IMR-90 (cell line): ENCODE results near the gene CTIF. TPM values are rescaled to one million over a fixed set of nuclear protein-coding genes. Genes with fewer than 3 reads are reported as not detected.

Experiments
- ATAC-seq: fragments of 200-7000 bp; cut with Tn5 transposase; 2 replicates; pipeline ENCODE4 v1.9.1; 2020; ENCODE audit warnings: low read depth, mild to moderate bottlenecking, moderate library complexity
- BruUV-seq: library from RNA; stranded (reverse); fragments of 400-500 nt; replicated peaks from 2 replicates; lab custom pipeline; 2021; lab: Mats Ljungman, UMichigan
- CTCF ChIA-PET: fragments of 300-600 bp; formaldehyde crosslinking; extraction: SDS; loops from one replicate; lab custom pipeline; 2021; ENCODE audit warnings: antibody characterized with exemption; lab: Yijun Ruan, JAX
- POLR2A ChIA-PET: fragments of 300-600 bp; sonication (Branson Sonifier 250); formaldehyde crosslinking; loops from one replicate; lab custom pipeline; 2022; ENCODE audit warnings: antibody characterized with exemption; ENCODE audit not compliant: unreplicated experiment; lab: Charles Lee
- DNase-seq: peaks from one replicate; pipeline ENCODE4 v3.0.0; 2013
- H2AFZ ChIP-seq: replicated peaks from 2 replicates; pipeline ENCODE3; 2013; ENCODE audit warnings: low read length, mild to moderate bottlenecking; ENCODE audit not compliant: poor library complexity
- H2AK5ac ChIP-seq: 2 replicates; pipeline ENCODE4 v1.6.1; 2013; ENCODE audit warnings: low read depth, low read length, inconsistent platforms
- H2AK9ac ChIP-seq: replicated peaks from 2 replicates; pipeline ENCODE3; 2013; ENCODE audit warnings: mild to moderate bottlenecking, low read depth, low read length, moderate library complexity; ENCODE audit not compliant: poor library complexity
- H2BK120ac ChIP-seq: 2 replicates; pipeline ENCODE4 v1.6.1; 2013; ENCODE audit warnings: low read depth, low read length, inconsistent platforms
- H2BK15ac ChIP-seq: 3 replicates; pipeline ENCODE4 v1.6.1; 2013; ENCODE audit warnings: low read depth, low read length, inconsistent platforms
- H2BK20ac ChIP-seq: 2 replicates; pipeline ENCODE4 v1.6.1; 2013; ENCODE audit warnings: low read depth, mild to moderate bottlenecking, inconsistent platforms, low read length, moderate library complexity
- H2BK5ac ChIP-seq: 2 replicates; pipeline ENCODE4 v1.6.1; 2013; ENCODE audit warnings: mild to moderate bottlenecking, low read depth, low read length, inconsistent platforms; ENCODE audit not compliant: poor library complexity, severe bottlenecking
- H3K14ac ChIP-seq: replicated peaks from 2 replicates; pipeline ENCODE4 v1.6.1; 2013; ENCODE audit warnings: low read depth, low read length, inconsistent platforms
- H3K18ac ChIP-seq: 2 replicates; pipeline ENCODE4 v1.6.1; 2013; ENCODE audit warnings: low read depth, low read length, control low read depth
- H3K23ac ChIP-seq: 2 replicates; pipeline ENCODE4 v1.6.1; 2013; ENCODE audit warnings: low read depth, low read length, inconsistent platforms
- H3K27ac ChIP-seq: 2 replicates; pipeline ENCODE4 v1.5.1; 2013; ENCODE audit warnings: mild to moderate bottlenecking, control low read depth, low read length; ENCODE audit not compliant: insufficient read depth
- H3K27me3 ChIP-seq: 2 replicates; pipeline ENCODE4 v1.6.1; 2013; ENCODE audit warnings: low read length; ENCODE audit not compliant: control insufficient read depth, insufficient read depth
- H3K36me3 ChIP-seq: 2 replicates; pipeline ENCODE4 v1.6.1; 2013; ENCODE audit warnings: low read length, mixed read lengths; ENCODE audit not compliant: control insufficient read depth, insufficient read depth
- H3K4ac ChIP-seq: 2 replicates; pipeline ENCODE4 v1.6.1; 2013; ENCODE audit warnings: low read depth, low read length, inconsistent platforms
- H3K4me1 ChIP-seq: 2 replicates; pipeline ENCODE4 v1.6.1; 2013; ENCODE audit warnings: low read length, mixed read lengths; ENCODE audit not compliant: control insufficient read depth, insufficient read depth
- H3K4me2 ChIP-seq: 2 replicates; pipeline ENCODE4 v1.6.1; 2013; ENCODE audit warnings: low read depth, mild to moderate bottlenecking, control low read depth, low read length, moderate library complexity
- H3K4me3 ChIP-seq: 2 replicates; pipeline ENCODE4 v1.5.1; 2013; ENCODE audit warnings: low read depth, mild to moderate bottlenecking, control low read depth, low read length, moderate library complexity; ENCODE audit not compliant: insufficient read depth
- H3K56ac ChIP-seq: 2 replicates; pipeline ENCODE4 v1.6.1; 2013; ENCODE audit warnings: low read length, inconsistent platforms; ENCODE audit not compliant: insufficient read depth; ENCODE audit errors: extremely low read depth
- H3K79me1 ChIP-seq, 2 experiments: 2 replicates each; pipeline ENCODE4 v1.6.1; 2013; ENCODE audit warnings: low read length in 2 of 2, inconsistent platforms in 1 of 2, low read depth in 1 of 2
- H3K9ac ChIP-seq: 2 replicates; pipeline ENCODE4 v1.6.1; 2013; ENCODE audit warnings: low read depth, low read length, control low read depth
- H3K9me1 ChIP-seq: 2 replicates; pipeline ENCODE4 v1.6.1; 2013; ENCODE audit warnings: low read length, inconsistent platforms; ENCODE audit not compliant: insufficient read depth
- H3K9me3 ChIP-seq: 2 replicates; pipeline ENCODE4 v1.6.1; 2013; ENCODE audit warnings: low read length; ENCODE audit not compliant: control insufficient read depth, insufficient read depth
- H4K20me1 ChIP-seq: 2 replicates; pipeline ENCODE4 v1.6.1; 2013; ENCODE audit warnings: low read length, inconsistent platforms; ENCODE audit not compliant: insufficient read depth
- H4K5ac ChIP-seq: 2 replicates; pipeline ENCODE4 v1.6.1; 2013; ENCODE audit warnings: mild to moderate bottlenecking, low read depth, low read length, control low read depth
- H4K8ac ChIP-seq, 2 experiments: 2 replicates each; pipeline ENCODE4 v1.6.1; 2013; ENCODE audit warnings: low read depth in 2 of 2, low read length in 2 of 2, control low read depth in 1 of 2, inconsistent platforms in 1 of 2
- H4K91ac ChIP-seq: 2 replicates; pipeline ENCODE4 v1.6.1; 2013; ENCODE audit warnings: low read depth, low read length, inconsistent platforms; ENCODE audit not compliant: insufficient read depth
- CEBPB ChIP-seq: IDR thresholded peaks from 2 replicates; pipeline ENCODE4 v1.6.1; 2012; ENCODE audit warnings: low read depth, low read length, improper control_type of control experiment
- CHD1 ChIP-seq: IDR thresholded peaks from 2 replicates; pipeline ENCODE4 v1.6.1; 2012; ENCODE audit warnings: low read depth, low read length, improper control_type of control experiment
- ELK1 ChIP-seq: fragments of 150-350 bp; IDR thresholded peaks from 2 replicates; pipeline ENCODE4 v1.6.1; 2016; ENCODE audit warnings: low read depth, mild to moderate bottlenecking, low read length, moderate library complexity, borderline replicate concordance
- FOS ChIP-seq: fragments of 150-350 bp; IDR thresholded peaks from 2 replicates; pipeline ENCODE4 v1.6.1; 2016; ENCODE audit warnings: low read depth, low read length
- MAFK ChIP-seq: IDR thresholded peaks from 2 replicates; pipeline ENCODE4 v1.6.1; 2012; ENCODE audit warnings: low read depth, low read length, improper control_type of control experiment
- MAZ ChIP-seq: IDR thresholded peaks from 2 replicates; pipeline ENCODE4 v1.6.1; 2012; ENCODE audit warnings: low read depth, mild to moderate bottlenecking, low read length, improper control_type of control experiment, moderate library complexity, borderline replicate concordance
- MXI1 ChIP-seq: IDR thresholded peaks from 2 replicates; pipeline ENCODE4 v1.6.1; 2012; ENCODE audit warnings: low read depth, mild to moderate bottlenecking, low read length, moderate library complexity, borderline replicate concordance
- NFE2L2 ChIP-seq: fragments of 150-350 bp; IDR thresholded peaks from 2 replicates; pipeline ENCODE4 v1.6.1; 2016; ENCODE audit warnings: low read depth, mild to moderate bottlenecking, low read length
- RAD21 ChIP-seq: IDR thresholded peaks from 2 replicates; pipeline ENCODE4 v1.6.1; 2012; ENCODE audit warnings: low read length, improper control_type of control experiment
- RCOR1 ChIP-seq: IDR thresholded peaks from 2 replicates; pipeline ENCODE4 v1.6.1; 2012; ENCODE audit warnings: mild to moderate bottlenecking, low read length, improper control_type of control experiment; ENCODE audit not compliant: insufficient replicate concordance
- RFX5 ChIP-seq: IDR thresholded peaks from 2 replicates; pipeline ENCODE4 v1.8.0; 2012; ENCODE audit warnings: low read depth, mild to moderate bottlenecking, low read length, moderate library complexity
- SMC3 ChIP-seq: fragments of 150-350 bp; IDR thresholded peaks from 2 replicates; pipeline ENCODE4 v1.6.1; 2016; ENCODE audit warnings: low read depth, mild to moderate bottlenecking, antibody characterized with exemption, low read length, moderate library complexity
- WGBS, 2 experiments: methylation state at CpG; one replicate each; pipeline versions ENCODE4 v1.1.5 to v1.1.7; 2013; ENCODE audit warnings: missing lambda C conversion rate in 2 of 2; ENCODE audit not compliant: insufficient read length in 1 of 2; ENCODE audit errors: extremely low coverage in 2 of 2; 5-methylcytosine and 5-hydroxymethylcytosine counted together
- dilution Hi-C: fragments of 300-500 bp; cut with HindIII; formaldehyde crosslinking; loops from one replicate; pipeline ENCODE4 v1.14.3; 2018; ENCODE audit warnings: low sequenced_read_pairs; ENCODE audit not compliant: unreplicated experiment
- in situ Hi-C: fragments of 300-500 bp; cut with MboI; formaldehyde crosslinking; loops from 3 replicates; pipeline ENCODE4 v1.14.3; 2019; ENCODE audit warnings: low sequenced_read_pairs, inconsistent platforms, mixed read lengths
- intact Hi-C: fragments of 100-400 bp; cut with micrococcal nuclease; formaldehyde crosslinking; loops from 2 replicates; pipeline ENCODE4 v1.10.0; 2022
- polyA plus RNA-seq, 3 experiments: library from polyadenylated mRNA; depleted of rRNA; stranded (reverse); fragments of >200 nt; gene quantifications; 2 replicates each; pipeline ENCODE4 v1.2.3, GENCODE V29; 2012; ENCODE audit warnings: low replicate concordance in 1 of 3
- total RNA-seq: library from RNA; depleted of rRNA; stranded (reverse); fragments of >200 nt; gene quantifications from 2 replicates; pipeline ENCODE4 v1.2.3, GENCODE V29; 2012

CTIF gene
- total and polyA plus RNA-seq, 2 of the 4 experiments (the other 2 are of a cell fraction), result 25.1 to 57.0 TPM

- peak; percentile 78 for TF ChIP-seq RAD21
- no peak for TF ChIP-seq CEBPB
Measured at GRCh38 chr18:48777026-48777743, 238.4 kb downstream of the CTIF start (continued).

- Histone ChIP-seq H3K4me1 (peaks cover 44% of the 10 kb centered on the region), H3K27me3 (no peaks in the 10 kb centered on the region), H2AFZ (no peak overlapping the region), H2BK15ac (no peak overlapping the region), H3K56ac (no peak overlapping the region), H3K9me1 (peaks cover 38% of the 10 kb centered on the region), H2AK9ac (no peak overlapping the region), H3K4ac (no peak overlapping the region; the same call in 1 of the 2 replicates), H3K4me3 (no peak overlapping the region), H2BK120ac (no peak overlapping the region), H4K91ac (no peak overlapping the region), H2BK5ac (no peak overlapping the region), H2AK5ac (peak overlapping the region; percentile 52; the same call in 1 of the 2 replicates), H3K14ac (no peak overlapping the region), H3K36me3 (peaks cover 16% of the 10 kb centered on the region), H3K9ac (no peak overlapping the region), H4K8ac (no peak overlapping the region), H3K27ac (no peak overlapping the region), H4K20me1 (peaks cover 62% of the 10 kb centered on the region), H3K9me3 (no peaks in the 10 kb centered on the region), H2BK20ac (no peak overlapping the region), H3K18ac (no peak overlapping the region), H3K79me1 (peaks cover 22 to 94% of the 10 kb centered on the region in 2 experiments), H4K5ac (no peak overlapping the region), H3K4me2 (no peak overlapping the region), H3K23ac (no peak overlapping the region)
- ATAC-seq, result no peak
- 85% methylated on average over 3 of the region's 8 CpGs; no CpG with 5 or more reads in 1 of the 2 experiments for WGBS, 2 experiments
- ChIA-PET CTCF (interaction anchor here (0.9 kb wide), 1 partner anchor 37 kb away, joined by 3 read pairs; no protein-coding TSS in a partner anchor), POLR2A (interaction anchor here (0.7 kb wide), 1 partner anchor 9 kb away, joined by 4 read pairs; no protein-coding TSS in a partner anchor)
- BruUV-seq, result no TSS peak
- no peak for DNase-seq
- intact Hi-C loops (loop anchor here (2.0 to 5.0 kb wide), 2 partner anchors 401 to 460 kb away; no protein-coding TSS in a partner anchor), in situ Hi-C loops (no loop called here), dilution Hi-C loops (no loop called here)
- TF ChIP-seq NFE2L2 (no peak), CHD1 (no peak), MAZ (no peak), RCOR1 (no peak), SMC3 (no peak), RAD21 (no peak), RFX5 (no peak), FOS (no peak), MAFK (no peak), ELK1 (no peak), MXI1 (no peak)
Measured at GRCh38 chr18:48777744-48778116, 238.9 kb downstream of the CTIF start.
